ENCODE results near the gene PLCXD1.

Gene PLCXD1

DNA sequence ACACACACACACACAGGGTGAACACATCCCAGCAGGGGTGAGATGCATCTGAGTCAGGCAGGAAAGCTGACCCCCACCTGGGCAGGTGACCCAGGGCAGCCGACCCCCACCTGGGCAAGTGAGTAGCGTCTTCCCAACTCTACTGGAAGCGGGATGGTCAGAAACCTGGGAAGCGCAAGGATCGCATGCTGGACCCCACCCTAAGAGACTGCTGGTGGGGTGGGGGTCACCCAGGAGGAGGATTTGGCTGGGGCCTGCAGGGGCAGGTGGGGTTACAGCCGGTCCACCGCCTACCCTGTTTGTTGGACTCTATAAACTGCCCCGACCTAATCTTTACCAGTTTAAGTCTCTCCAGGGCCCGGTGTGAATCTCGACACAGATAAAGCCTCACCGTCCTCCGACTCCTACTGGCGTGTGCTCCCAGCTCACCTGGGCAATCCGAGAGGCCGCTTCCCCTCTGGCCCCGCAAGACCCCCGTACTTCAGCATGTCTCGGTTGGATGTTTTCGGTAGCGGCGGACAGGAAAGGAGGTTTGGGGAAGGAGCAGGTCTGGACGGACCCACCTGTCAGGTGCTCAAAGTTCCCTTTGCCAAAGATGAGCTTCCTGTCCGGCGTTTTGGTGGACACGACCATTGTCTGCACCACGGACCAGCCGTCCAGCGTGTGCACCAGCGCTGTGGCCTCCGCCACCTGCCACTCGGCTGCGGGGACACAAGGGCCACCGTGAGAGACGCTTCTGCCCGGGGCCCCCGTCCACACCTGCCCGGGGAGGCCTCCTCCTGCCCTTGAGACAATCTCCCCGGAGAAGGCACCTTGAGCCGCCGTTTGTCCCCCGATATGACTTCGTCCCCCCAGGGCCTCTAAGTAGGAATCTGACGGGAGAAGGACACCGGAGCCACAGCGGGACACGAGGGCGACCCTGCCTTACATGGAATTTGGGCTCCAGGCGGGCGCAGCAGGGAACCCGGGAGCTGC, 35.5 kb downstream of the PLCXD1 start:
- H3K4me3 ChIP-seq (ENCODE audit: control insufficient read depth, low read depth, low read length) = no peak overlapping the region
- TF ChIP-seq, protein P1, sequence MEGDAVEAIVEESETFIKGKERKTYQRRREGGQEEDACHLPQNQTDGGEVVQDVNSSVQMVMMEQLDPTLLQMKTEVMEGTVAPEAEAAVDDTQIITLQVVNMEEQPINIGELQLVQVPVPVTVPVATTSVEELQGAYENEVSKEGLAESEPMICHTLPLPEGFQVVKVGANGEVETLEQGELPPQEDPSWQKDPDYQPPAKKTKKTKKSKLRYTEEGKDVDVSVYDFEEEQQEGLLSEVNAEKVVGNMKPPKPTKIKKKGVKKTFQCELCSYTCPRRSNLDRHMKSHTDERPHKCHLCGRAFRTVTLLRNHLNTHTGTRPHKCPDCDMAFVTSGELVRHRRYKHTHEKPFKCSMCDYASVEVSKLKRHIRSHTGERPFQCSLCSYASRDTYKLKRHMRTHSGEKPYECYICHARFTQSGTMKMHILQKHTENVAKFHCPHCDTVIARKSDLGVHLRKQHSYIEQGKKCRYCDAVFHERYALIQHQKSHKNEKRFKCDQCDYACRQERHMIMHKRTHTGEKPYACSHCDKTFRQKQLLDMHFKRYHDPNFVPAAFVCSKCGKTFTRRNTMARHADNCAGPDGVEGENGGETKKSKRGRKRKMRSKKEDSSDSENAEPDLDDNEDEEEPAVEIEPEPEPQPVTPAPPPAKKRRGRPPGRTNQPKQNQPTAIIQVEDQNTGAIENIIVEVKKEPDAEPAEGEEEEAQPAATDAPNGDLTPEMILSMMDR (conservative IDR thresholded peaks at IDR 0.05; ENCODE audit: control insufficient read depth, insufficient read depth, low read depth, low read length) = no peak
- no peak for DNase-seq (ENCODE audit: low read depth)

DNA sequence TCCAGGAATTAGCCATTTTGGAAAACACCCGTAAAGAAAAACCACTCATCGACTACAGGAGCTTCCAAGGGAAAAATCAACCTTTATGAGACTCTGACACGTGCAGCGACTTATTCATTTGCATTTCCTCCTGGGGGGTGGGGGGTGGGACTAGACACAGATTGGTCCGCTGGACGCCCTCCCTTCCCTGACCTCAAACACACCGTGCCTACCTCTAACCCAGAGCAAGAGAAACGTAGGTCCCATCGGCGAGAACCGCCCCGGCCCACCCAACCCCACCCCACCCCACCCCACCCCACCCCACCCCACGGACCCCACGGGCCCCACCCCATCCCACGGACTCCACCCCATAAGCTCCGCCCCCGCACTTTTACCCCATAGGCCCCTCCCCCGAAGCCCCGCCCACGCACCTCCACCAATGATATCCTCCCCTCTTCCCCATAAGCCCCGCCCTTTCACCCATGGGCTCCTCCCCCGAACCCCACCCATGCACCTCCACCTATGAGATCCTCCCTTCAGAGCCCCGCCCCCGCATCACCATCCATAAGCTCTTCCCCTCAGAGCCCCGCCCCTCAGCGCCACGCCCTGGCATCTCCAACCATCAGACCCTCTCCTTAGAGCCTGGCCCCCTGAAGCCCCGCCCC, 36.4 kb downstream of the PLCXD1 start:
- TF ChIP-seq, protein P1 (conservative IDR thresholded peaks at IDR 0.05; ENCODE audit: control insufficient read depth, insufficient read depth, low read depth, low read length) = no peak
- peak overlapping the region; percentile 72 for H3K4me3 ChIP-seq (ENCODE audit: control insufficient read depth, low read depth, low read length)
- no peak for DNase-seq (ENCODE audit: low read depth)

DNA sequence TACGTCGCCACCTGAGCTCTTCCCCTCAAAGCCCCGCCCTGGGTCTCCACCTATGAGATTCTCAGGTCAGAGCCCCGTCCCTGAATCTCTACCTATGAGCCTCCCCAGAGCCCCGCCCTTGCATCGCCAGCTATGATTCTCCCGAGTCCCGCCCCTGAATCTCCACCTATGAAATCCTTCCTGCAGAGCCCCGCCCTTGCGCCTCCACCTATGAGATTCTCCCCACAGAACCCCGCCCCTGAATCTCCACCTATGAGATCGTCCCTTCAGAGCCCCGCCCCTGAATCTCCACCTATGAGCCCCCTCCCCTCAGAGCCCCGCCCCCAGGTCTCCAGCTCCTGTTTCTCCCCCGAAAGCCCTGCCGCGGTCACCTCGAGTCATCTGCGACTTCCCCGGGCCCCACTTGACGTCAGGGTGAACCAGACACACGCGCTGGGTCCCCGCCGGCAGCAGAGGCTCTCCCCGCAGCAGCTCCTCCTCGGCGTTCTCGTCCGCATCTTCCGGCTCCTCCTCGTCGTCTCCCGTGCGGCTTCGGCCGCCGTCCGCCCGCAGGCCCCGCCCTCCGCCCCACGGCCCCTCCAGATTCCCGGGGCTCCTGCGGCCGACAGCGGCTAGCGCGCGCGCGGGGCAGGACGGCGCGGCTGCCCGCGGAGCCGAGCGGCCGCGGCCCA, 37.0 kb downstream of the PLCXD1 start:
- H3K4me3 ChIP-seq (ENCODE audit: control insufficient read depth, low read depth, low read length) = peak overlapping the region; percentile 72
- TF ChIP-seq, protein P1 (conservative IDR thresholded peaks at IDR 0.05; ENCODE audit: control insufficient read depth, insufficient read depth, low read depth, low read length) = no peak
- peak; percentile 97 for DNase-seq (ENCODE audit: low read depth)

DNA sequence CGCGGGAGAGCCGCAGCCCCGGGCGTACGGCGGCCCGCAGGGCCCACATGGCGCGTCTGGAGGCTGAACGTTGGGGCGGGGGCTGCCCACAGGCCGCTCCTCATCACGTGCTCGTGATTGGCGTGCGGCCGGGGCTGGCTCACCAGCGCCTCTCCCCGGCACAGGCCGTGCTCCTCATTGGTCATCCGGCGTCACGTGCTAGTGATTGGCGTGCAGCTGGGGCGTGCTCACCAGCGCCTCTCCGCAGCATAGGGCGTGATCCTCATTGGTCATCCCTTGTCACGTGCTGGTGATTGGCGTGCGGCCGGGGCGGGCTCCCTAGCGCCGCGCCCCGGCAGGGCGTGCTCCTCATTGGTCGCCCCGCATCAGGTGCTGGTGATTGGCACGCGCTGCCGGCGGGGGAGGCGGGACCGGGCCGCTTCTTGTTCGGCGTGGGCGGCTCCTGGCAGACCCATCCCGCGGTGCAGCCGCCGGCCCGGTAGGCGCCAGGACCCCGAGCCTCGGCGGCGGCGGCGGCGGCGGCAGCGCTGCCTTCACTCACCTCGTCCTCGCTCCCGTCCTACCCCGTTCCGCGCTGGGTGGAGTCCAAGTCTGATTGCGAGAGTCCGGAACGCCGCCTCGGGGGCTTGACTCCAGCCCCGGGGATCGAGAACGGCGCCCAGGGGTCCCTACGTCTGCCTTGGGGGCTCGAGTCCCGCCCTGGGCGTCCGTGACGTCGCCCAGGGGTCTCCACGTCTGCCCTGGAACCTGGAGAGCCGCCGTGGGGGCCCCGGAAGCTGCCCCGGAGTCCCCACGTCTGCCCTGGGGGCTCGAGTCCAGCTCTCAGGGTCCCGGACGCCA, 37.8 kb downstream of the PLCXD1 start, which contains the start of gene GTPBP6:
Gene GTPBP6 (minus strand): TSS at position 58 of the 840 bp plus-strand sequence. CDS start 9 bp downstream, at position 49.
- peak within 1 kb of the TSS; percentile 83 for H3K4me3 ChIP-seq (ENCODE audit: control insufficient read depth, low read depth, low read length)
- TF ChIP-seq, protein P1 (conservative IDR thresholded peaks at IDR 0.05; ENCODE audit: control insufficient read depth, insufficient read depth, low read depth, low read length) = no peak
- peak; percentile 99 for DNase-seq (ENCODE audit: low read depth)

DNA sequence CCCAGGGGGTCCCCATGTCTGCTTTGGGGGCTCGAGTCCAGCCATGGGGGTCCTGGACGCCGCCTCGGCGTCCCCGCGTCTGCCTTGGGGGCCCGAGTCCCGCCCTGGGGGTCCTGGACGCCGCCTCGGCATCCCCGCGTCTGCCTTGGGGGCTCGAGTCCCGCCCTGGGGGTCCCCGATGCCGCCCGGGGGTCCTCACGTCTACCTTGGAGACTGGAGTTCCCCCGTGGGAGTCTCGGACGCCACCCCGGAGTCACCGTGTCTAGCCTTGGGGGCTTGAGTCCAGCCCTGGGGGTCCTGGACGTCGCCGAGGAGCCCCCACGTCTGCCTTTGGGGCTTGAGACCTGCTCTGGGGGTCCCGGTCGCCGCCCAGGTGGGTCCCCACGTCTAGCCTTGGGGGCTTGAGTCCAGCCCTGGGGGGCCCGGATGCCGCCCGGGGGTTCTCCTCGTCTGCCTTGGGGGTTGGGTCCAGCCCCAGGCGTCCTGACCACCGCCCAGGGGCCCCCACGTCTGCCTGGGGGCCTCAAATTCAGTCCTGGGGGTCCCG, 38.5 kb downstream of the PLCXD1 start:
- TF ChIP-seq, protein P1 (conservative IDR thresholded peaks at IDR 0.05; ENCODE audit: control insufficient read depth, insufficient read depth, low read depth, low read length) = no peak
- no peak for DNase-seq (ENCODE audit: low read depth)
- peak overlapping the region; percentile 83 for H3K4me3 ChIP-seq (ENCODE audit: control insufficient read depth, low read depth, low read length)

Data from fibroblast of mammary gland (primary cell).